GM12878 (cell line): ENCODE data around the gene TNRC6C.

Source experiments
- CHD1 ChIP-seq: IDR thresholded peaks from 2 replicates; pipeline ENCODE4 v1.6.1; 2012; ENCODE audit warnings: low read depth, low read length, improper control_type of control experiment
- EZH2 ChIP-seq: IDR thresholded peaks from 2 replicates; pipeline ENCODE4 v1.6.1; 2012; ENCODE audit warnings: low read depth, mild to moderate bottlenecking, control low read depth, inconsistent platforms, low read length, borderline replicate concordance; ENCODE audit not compliant: control insufficient read depth
- NFIC ChIP-seq: IDR thresholded peaks from 2 replicates; pipeline ENCODE4 v1.6.1; 2012; ENCODE audit warnings: low read depth, mild to moderate bottlenecking, inconsistent platforms, low read length, moderate library complexity
- POLR2A ChIP-seq: IDR thresholded peaks from 2 replicates; pipeline ENCODE4 v1.6.1; 2011; ENCODE audit warnings: low read depth, mild to moderate bottlenecking, low read length
- POLR2AphosphoS5 ChIP-seq: IDR thresholded peaks from 2 replicates; pipeline ENCODE4 v1.6.1; 2011; ENCODE audit warnings: mild to moderate bottlenecking, low read length, inconsistent platforms
- POU2F2 ChIP-seq: IDR thresholded peaks from 3 replicates; pipeline ENCODE4 v1.6.1; 2011; ENCODE audit warnings: low read depth, mild to moderate bottlenecking, low read length, borderline replicate concordance
- SPI1 ChIP-seq: IDR thresholded peaks from 2 replicates; pipeline ENCODE4 v1.6.1; 2011; ENCODE audit warnings: low read depth, mild to moderate bottlenecking, low read length, moderate library complexity, borderline replicate concordance; ENCODE audit not compliant: insufficient read depth
- SRF ChIP-seq, 2 experiments: IDR thresholded peaks; 2 replicates each; pipeline ENCODE4 v1.6.1; 2011; ENCODE audit warnings: low read depth in 2 of 2, low read length in 2 of 2, mild to moderate bottlenecking in 1 of 2, moderate library complexity in 1 of 2
- SUZ12 ChIP-seq: fragments of 200-600 bp; sonication (generic); IDR thresholded peaks from one replicate; pipeline ENCODE4 v1.6.1; 2018; ENCODE audit warnings: antibody characterized with exemption, mild to moderate bottlenecking; ENCODE audit not compliant: unreplicated experiment
- TAF1 ChIP-seq: IDR thresholded peaks from 2 replicates; pipeline ENCODE4 v1.6.1; 2011; ENCODE audit warnings: mild to moderate bottlenecking, low read depth, low read length, borderline replicate concordance
- YY1 ChIP-seq: IDR thresholded peaks from 2 replicates; pipeline ENCODE4 v1.6.1; 2011; ENCODE audit warnings: low read depth, mild to moderate bottlenecking, low read length
- ZBTB33 ChIP-seq: fragments of 450-650 bp; IDR thresholded peaks from 2 replicates; pipeline ENCODE4 v1.6.1; 2017; ENCODE audit warnings: mild to moderate bottlenecking

GRCh38 chr17:78010759-78011158 lies 52.3 kb downstream of the TNRC6C start:
- TF ChIP-seq POU2F2 (no peak), ZBTB33 (no peak), CHD1 (no peak), TAF1 (no peak), POLR2AphosphoS5 (no peak), SUZ12 (no peak), SPI1 (no peak), YY1 (no peak), NFIC (no peak), SRF (IDR thresholded peaks at IDR 0.05; ENCODE audit: low read depth in 2 of 2, low read length in 2 of 2) (no peak), EZH2 (no peak), POLR2A (no peak)
